Endothelial cell (in vitro differentiated cells): ENCODE data around the gene CES5A. TPM values are rescaled to one million over a fixed set of nuclear protein-coding genes. Genes with fewer than 3 reads are reported as not detected.
"Not testable (repeated sequence)": the region's sequence is repeated elsewhere in the genome, so short reads cannot be mapped to it uniquely, and the experiment has no call there.

Experiments
- DNase-seq: peaks from one replicate; pipeline ENCODE4 v3.0.0; 2021; ENCODE audit warnings: low spot score
- H3K27ac Mint-ChIP-seq: one replicate; pipeline ENCODE4 v1.8.0; 2021; ENCODE audit warnings: mixed read lengths, inconsistent platforms; ENCODE audit not compliant: unreplicated experiment
- H3K27me3 Mint-ChIP-seq: one replicate; pipeline ENCODE4 v1.8.0; 2021; ENCODE audit warnings: mild to moderate bottlenecking, moderate library complexity, mixed read lengths, inconsistent platforms; ENCODE audit not compliant: unreplicated experiment
- H3K36me3 Mint-ChIP-seq: one replicate; pipeline ENCODE4 v1.8.0; 2021; ENCODE audit warnings: mild to moderate bottlenecking, low read depth, mixed read lengths, inconsistent platforms; ENCODE audit not compliant: unreplicated experiment
- H3K4me1 Mint-ChIP-seq: one replicate; pipeline ENCODE4 v1.8.0; 2021; ENCODE audit warnings: mild to moderate bottlenecking, mixed read lengths, inconsistent platforms; ENCODE audit not compliant: unreplicated experiment
- H3K4me3 Mint-ChIP-seq: one replicate; pipeline ENCODE4 v1.8.0; 2021; ENCODE audit warnings: mild to moderate bottlenecking, mixed read lengths, inconsistent platforms; ENCODE audit not compliant: unreplicated experiment
- H3K9me3 Mint-ChIP-seq: one replicate; pipeline ENCODE4 v1.8.0; 2021; ENCODE audit warnings: mixed read lengths, inconsistent platforms; ENCODE audit not compliant: unreplicated experiment
- CTCF ChIP-seq: fragments of 200-600 bp; sonication (generic); IDR thresholded peaks from one replicate; pipeline ENCODE4 v1.5.0; 2021; ENCODE audit warnings: antibody characterized with exemption; ENCODE audit not compliant: unreplicated experiment
- total RNA-seq: library from RNA; stranded (reverse); fragmentation: NEBNext Ultra II Directional; extraction: Animal tissue kit (Norgen Biotek cat#: 25700); gene quantifications from one replicate; pipeline ENCODE4 v1.2.1, GENCODE V29; 2021; ENCODE audit not compliant: unreplicated experiment

CES5A gene
- total RNA-seq, 1 donor from 2014 or later, result not detected

DNA sequence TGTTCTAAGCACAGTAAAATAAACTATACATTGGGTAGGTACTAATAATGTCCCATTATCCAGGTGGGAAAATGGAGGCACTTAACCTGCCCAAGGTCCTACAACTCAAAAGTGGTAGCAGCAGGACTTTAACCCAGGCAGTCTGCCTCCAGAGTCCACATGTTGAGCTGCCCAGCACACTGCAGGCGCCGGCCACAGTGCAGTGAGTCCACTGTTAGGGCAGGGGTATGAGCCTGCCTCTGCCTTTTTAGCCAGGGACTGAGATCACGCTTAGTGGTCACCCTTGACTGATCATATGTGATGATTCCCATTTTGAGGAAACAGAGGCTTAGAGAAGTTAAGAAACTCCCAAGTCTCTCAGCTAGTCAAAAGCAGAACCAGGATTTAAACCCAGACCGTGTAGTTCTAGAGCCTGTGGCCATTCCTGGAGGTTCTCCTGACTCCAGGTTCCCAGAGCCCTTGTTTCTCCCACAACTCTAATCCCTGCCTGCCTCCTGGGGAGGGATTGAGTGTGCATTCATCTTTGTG, 50.6 kb downstream of the CES5A start:
- peaks cover 1% of the 10 kb centered on the region for H3K27me3 Mint-ChIP-seq
- no peak overlapping the region for H3K27ac Mint-ChIP-seq
- H3K9me3 Mint-ChIP-seq, result no peaks in the 10 kb centered on the region
- TF ChIP-seq CTCF, result no peak
- no peak overlapping the region for H3K4me3 Mint-ChIP-seq
- DNase-seq, result no peak
- H3K36me3 Mint-ChIP-seq, result no peaks in the 10 kb centered on the region
- no peaks in the 10 kb centered on the region for H3K4me1 Mint-ChIP-seq

GRCh38 chr16:55822280-55822810, 52.8 kb downstream of the CES5A start:
- Mint-ChIP-seq H3K9me3 (no peaks in the 10 kb centered on the region), H3K4me1 (no peaks in the 10 kb centered on the region), H3K4me3 (no peak overlapping the region), H3K27ac (no peak overlapping the region), H3K36me3 (no peaks in the 10 kb centered on the region), H3K27me3 (no peaks in the 10 kb centered on the region)
- TF ChIP-seq CTCF, result no peak
- no peak for DNase-seq

- TF ChIP-seq CTCF, result no peak
- H3K36me3 Mint-ChIP-seq, result no peaks in the 10 kb centered on the region
- H3K4me3 Mint-ChIP-seq, result no peak overlapping the region
- H3K27me3 Mint-ChIP-seq, result no peaks in the 10 kb centered on the region
- H3K9me3 Mint-ChIP-seq, result no peaks in the 10 kb centered on the region
- no peak overlapping the region for H3K27ac Mint-ChIP-seq
- no peaks in the 10 kb centered on the region for H3K4me1 Mint-ChIP-seq
- no peak for DNase-seq
Observed at GRCh38 chr16:55821210-55821609, 54.0 kb downstream of the CES5A start.

DNA sequence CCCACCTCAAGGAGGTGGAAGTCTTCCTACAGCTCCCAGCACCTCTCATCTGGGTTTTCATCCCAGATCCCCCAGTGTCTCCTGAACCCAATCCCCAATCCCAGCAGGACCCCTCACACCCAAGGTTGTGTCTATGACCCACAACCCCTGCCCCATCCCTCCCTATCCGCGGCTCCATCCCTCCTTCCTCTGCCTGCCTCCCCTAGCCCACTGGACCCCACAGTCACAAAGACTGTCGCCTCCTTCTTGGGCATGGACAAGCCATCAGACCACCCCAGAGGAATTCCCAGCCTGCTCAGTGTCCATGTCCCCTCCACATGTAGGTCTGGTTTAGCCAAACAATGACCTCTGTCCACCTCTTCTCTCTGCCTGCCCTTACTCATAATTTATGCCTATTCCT, 54.6 kb downstream of the CES5A start:
- no peak overlapping the region for H3K4me3 Mint-ChIP-seq
- H3K36me3 Mint-ChIP-seq, result no peaks in the 10 kb centered on the region
- no peak for DNase-seq
- TF ChIP-seq CTCF, result no peak
- H3K4me1 Mint-ChIP-seq, result no peaks in the 10 kb centered on the region
- no peaks in the 10 kb centered on the region for H3K27me3 Mint-ChIP-seq
- no peaks in the 10 kb centered on the region for H3K9me3 Mint-ChIP-seq
- H3K27ac Mint-ChIP-seq, result no peak overlapping the region

GRCh38 chr16:55817236-55817912, 57.8 kb downstream of the CES5A start:
- H3K27ac Mint-ChIP-seq, result no peak overlapping the region
- no peaks in the 10 kb centered on the region for H3K9me3 Mint-ChIP-seq
- DNase-seq, result no peak
- no peaks in the 10 kb centered on the region for H3K4me1 Mint-ChIP-seq
- H3K4me3 Mint-ChIP-seq, result no peak overlapping the region
- no peaks in the 10 kb centered on the region for H3K36me3 Mint-ChIP-seq
- no peaks in the 10 kb centered on the region for H3K27me3 Mint-ChIP-seq
- no peak for TF ChIP-seq CTCF

- DNase-seq, H3K27me3 Mint-ChIP-seq, H3K36me3 Mint-ChIP-seq, H3K4me3 Mint-ChIP-seq, H3K4me1 Mint-ChIP-seq, H3K9me3 Mint-ChIP-seq: not testable (repeated sequence)
- H3K27ac Mint-ChIP-seq, result peak overlapping the region; percentile 6
Observed at GRCh38 chr16:55816222-55816621, 59.0 kb downstream of the CES5A start.
